Measurements from ENCODE around the gene ZNF593. TPM values are rescaled to one million over a fixed set of nuclear protein-coding genes. Genes with fewer than 3 reads are reported as not detected.

The ZNF593 gene
- total RNA-seq, 2 donors from 2014 or later: 25.2 to 33.0 TPM

DNA sequence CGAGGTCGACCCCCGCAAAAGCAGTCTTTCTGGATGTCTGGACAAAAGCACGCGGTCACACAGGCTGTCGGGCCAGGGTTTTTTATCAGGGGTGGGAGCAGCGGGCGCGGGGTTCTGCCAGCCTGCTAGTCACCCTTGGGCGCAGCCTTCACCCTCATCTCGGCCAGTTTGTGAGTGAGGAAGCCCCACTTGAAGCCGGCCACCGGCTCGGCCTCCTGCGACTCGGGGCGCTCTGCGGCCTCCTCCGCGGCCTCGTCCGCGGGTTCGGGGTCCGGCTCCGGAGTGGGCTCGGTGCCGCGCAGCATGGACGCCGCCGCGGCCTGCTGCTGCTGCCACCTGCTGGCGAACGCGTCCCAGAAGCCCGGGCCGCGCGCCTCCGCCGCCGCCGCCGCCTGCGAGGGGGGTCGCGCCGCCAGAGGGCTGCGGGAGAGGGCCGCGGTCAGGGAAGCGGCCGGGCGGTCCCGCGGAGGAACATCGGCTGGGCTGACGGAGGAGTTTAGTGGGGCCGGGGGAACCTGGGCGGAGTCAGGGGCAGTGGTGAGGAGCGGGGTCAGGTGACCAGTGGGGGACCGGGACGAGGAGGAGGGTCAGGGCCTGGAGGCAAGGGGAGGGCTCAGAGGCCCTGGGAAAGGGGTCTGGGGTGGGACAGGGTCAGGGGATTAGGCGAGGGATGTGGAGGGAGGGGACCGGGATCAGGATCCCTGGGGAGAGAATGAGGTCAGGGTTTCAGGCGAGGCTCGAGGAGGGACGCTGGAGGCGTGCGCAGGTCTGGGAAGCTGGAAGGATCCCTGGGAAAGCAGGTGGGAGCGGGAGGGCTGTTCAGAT is 5.5 kb upstream of the ZNF593 start:
- intact Hi-C loops (cut with DNase I): loop anchor here (5.0 kb wide), 1 partner anchor 62 kb away; no protein-coding TSS in a partner anchor
- H3K27ac ChIP-seq: peak overlapping the region in 1 of 4 donors; percentile 21

DNA sequence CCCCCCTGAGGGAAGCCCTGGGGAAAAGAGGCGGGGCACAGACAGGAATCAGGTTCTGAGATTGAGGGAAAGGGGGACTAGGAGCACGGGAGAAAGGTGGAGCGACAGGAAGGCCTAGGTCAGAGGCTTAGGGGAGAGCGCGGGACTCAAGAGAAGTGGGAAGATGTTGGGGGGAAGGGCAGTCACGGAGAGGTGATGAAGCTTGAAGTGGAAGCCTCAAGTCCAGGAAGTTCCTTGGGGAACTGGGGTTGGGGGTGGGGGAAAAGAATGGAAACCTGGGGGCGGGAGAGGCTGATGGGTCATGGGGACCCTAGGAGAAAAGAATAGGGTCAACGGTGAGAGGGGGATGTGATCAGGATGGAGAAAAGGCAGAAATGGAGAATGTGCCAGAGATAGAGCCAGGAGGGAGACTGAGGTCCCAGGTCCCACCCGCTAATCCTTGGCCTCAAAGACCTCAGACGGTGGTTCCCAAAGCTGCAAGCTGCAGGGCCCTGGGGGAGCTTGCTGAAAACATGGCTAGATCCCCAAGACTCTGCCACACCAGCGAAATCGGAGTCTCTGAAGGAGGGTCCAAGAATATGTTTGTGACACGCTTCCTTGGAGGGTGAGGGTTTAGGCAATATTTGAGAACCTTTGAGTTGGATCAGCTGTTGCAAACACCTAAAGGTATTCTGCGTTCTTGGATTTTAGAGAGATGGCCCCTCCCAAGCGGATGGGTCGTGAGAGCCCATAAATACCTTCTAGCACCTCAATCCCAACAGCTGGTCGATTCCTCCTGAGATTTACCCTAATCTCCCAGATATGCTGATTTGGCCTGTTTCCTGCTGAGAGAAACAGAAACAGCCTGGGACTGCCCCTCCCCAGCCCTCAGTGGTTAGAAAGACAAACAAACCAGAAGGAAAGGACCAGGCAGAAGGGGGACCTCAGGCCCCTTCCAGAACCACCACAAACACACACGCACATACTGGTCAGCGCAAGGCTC is 4.6 kb upstream of the ZNF593 start:
- Histone ChIP-seq H3K27me3 (no peaks in the 10 kb centered on the region), H3K9me3 (no peaks in the 10 kb centered on the region), H3K4me1 (peaks cover 33% of the 10 kb centered on the region), H3K4me3 (no peak overlapping the region), H3K36me3 (replicated peaks in 1 of 2; ENCODE audit: insufficient read depth in 1 of 2, low read depth in 2 of 2) (no peaks in the 10 kb centered on the region), H3K27ac (no peak overlapping the region)
- ATAC-seq (no peak), DNase-seq (no peak)
- 65 to 72% methylated on average over 18 to 19 of the region's 19 CpGs for WGBS, 2 donors
- intact Hi-C loops (cut with DNase I): loop anchor here (5.0 kb wide), 1 partner anchor 63 kb away; no protein-coding TSS in a partner anchor
- TF ChIP-seq POLR2A (IDR thresholded peaks at IDR 0.05): no peak
- TF ChIP-seq, protein P1, sequence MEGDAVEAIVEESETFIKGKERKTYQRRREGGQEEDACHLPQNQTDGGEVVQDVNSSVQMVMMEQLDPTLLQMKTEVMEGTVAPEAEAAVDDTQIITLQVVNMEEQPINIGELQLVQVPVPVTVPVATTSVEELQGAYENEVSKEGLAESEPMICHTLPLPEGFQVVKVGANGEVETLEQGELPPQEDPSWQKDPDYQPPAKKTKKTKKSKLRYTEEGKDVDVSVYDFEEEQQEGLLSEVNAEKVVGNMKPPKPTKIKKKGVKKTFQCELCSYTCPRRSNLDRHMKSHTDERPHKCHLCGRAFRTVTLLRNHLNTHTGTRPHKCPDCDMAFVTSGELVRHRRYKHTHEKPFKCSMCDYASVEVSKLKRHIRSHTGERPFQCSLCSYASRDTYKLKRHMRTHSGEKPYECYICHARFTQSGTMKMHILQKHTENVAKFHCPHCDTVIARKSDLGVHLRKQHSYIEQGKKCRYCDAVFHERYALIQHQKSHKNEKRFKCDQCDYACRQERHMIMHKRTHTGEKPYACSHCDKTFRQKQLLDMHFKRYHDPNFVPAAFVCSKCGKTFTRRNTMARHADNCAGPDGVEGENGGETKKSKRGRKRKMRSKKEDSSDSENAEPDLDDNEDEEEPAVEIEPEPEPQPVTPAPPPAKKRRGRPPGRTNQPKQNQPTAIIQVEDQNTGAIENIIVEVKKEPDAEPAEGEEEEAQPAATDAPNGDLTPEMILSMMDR (IDR thresholded peaks at IDR 0.05): no peak

More for the DNA sequence above, 5.5 kb upstream of the ZNF593 start:
- DNase-seq (peak; percentile 30 to 62 (median 50)), ATAC-seq (peak; percentile 58)
- TF ChIP-seq, protein P1 (IDR thresholded peaks at IDR 0.05): peak in 6 of 7 experiments; percentile 24 to 83 (median 75)
- TF ChIP-seq POLR2A (IDR thresholded peaks at IDR 0.05): no peak
- peaks cover 30% of the 10 kb centered on the region for H3K4me1 ChIP-seq
- H3K4me3 ChIP-seq: no peak overlapping the region
- H3K36me3 ChIP-seq (replicated peaks in 1 of 2; ENCODE audit: insufficient read depth in 1 of 2, low read depth in 2 of 2): no peaks in the 10 kb centered on the region
- H3K27me3 ChIP-seq: no peaks in the 10 kb centered on the region
- 13 to 42% methylated on average over 14 to 56 of the region's 72 CpGs for WGBS, 2 donors
- H3K9me3 ChIP-seq: no peaks in the 10 kb centered on the region

DNA sequence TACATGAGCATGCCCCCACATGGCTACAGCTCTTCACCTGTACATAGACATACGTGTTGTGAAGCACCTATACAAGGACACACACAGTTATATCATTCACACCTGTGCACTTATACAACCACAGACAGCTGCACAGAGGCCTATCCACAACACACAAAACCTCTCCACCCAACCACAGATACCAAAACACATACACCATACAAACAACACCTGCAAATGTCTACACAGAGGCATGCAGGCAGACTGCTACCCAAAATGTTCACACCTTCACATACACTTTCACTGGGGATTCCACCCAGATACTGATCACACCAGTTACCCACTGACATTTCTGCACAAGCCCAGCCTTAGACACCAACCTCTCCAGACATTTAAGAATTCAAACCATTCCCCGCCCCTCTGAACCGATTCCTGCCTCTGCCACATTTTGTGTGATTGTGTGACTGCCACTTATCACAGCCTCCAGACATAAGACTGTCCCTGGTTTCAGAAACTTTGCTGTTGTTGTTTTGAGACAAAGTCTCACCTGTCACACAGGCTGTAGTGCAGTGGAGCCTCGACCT is 2.9 kb upstream of the ZNF593 start:
- no peak overlapping the region for H3K4me3 ChIP-seq
- ATAC-seq (no peak), DNase-seq (no peak)
- intact Hi-C loops (cut with DNase I): no loop called here
- no peak overlapping the region for H3K27ac ChIP-seq
- H3K27me3 ChIP-seq: no peaks in the 10 kb centered on the region
- H3K4me1 ChIP-seq: peaks cover 37% of the 10 kb centered on the region
- no peaks in the 10 kb centered on the region for H3K36me3 ChIP-seq (replicated peaks in 1 of 2; ENCODE audit: insufficient read depth in 1 of 2, low read depth in 2 of 2)
- no peaks in the 10 kb centered on the region for H3K9me3 ChIP-seq
- TF ChIP-seq, protein P1 (IDR thresholded peaks at IDR 0.05): no peak
- no peak for TF ChIP-seq POLR2A (IDR thresholded peaks at IDR 0.05)
- WGBS, 2 donors: 69 to 77% methylated on average over 4 of the region's 4 CpGs

DNA sequence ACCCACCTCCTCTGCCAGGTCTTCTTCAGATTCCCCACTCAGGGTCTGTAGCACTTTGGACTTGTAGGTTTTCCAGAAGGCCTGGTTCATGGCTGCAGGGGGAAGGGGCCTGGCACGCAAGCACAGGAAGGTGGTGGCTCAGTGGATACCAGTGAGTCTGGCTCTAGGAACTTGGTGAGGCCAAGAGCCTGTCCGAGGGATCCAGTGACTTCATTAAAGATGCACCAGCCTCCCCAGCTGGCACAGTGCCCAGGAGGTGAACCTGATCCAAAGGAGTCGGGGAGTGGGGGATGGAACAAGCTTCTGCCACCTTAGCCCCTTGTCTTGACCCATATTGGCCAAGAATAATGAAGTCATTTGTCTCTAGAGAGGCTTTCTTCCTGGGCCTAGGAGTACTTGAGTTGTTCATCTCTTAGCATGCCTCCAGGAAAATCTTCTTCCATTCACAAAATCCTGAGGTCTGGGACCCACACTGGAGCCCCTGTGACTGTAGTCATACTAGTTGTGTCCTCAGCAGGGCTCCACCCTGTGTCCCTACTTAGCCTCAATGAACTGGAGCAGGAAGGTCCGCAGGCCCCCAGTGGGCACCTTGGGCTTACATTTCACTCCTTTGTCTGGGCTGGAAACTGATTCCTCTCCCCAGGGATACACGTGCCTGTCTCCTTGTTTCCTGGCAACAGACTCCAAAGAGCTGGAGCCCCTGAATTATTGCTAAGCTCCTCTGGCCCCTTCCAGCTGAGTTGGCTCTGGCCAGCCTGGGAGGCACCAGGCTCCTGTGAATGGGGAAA is 1.1 kb upstream of the ZNF593 start, which contains the start of gene C1orf232:
Gene C1orf232 (minus strand): TSS at position 554 of the 788 bp plus-strand sequence. CDS start 464 bp downstream, at position 90.
- intact Hi-C loops (cut with DNase I): no loop called here
- Histone ChIP-seq H3K36me3 (replicated peaks in 1 of 2; ENCODE audit: insufficient read depth in 1 of 2, low read depth in 2 of 2) (no peaks in the 10 kb centered on the region), H3K27me3 (no peaks in the 10 kb centered on the region), H3K4me1 (peaks cover 30% of the 10 kb centered on the region), H3K27ac (peak within 1 kb of the TSS; percentile 60 to 87 (median 81)), H3K4me3 (peak within 1 kb of the TSS; percentile 40 to 78), H3K9me3 (no peaks in the 10 kb centered on the region)
- WGBS, 2 donors: 54 to 66% methylated on average over 5 of the region's 5 CpGs
- DNase-seq: peak in 2 of 4 donors; percentile 30 to 41
- ATAC-seq: no peak
- TF ChIP-seq, protein P1 (IDR thresholded peaks at IDR 0.05): no peak
- TF ChIP-seq POLR2A (IDR thresholded peaks at IDR 0.05): no peak

All from body of pancreas (tissue), 4 donors.